ENCODE data around the gene LGR5.

LGR5 gene

GRCh38 chr12:71455028-71455737 lies 15.6 kb downstream of the LGR5 start:
- no peaks in the 10 kb centered on the region for H3K36me3 ChIP-seq (ENCODE audit: control insufficient read depth, insufficient read depth, low read length)
- H3K27ac ChIP-seq (ENCODE audit: low read depth, low read length, severe bottlenecking): no peak overlapping the region
- peaks cover under 1% of the 10 kb centered on the region for H3K4me1 ChIP-seq (ENCODE audit: control insufficient read depth, insufficient read depth, low read length, poor library complexity, severe bottlenecking)
- no peaks in the 10 kb centered on the region for H3K9me3 ChIP-seq (ENCODE audit: control insufficient read depth, low read length)
- H3K4me3 ChIP-seq (ENCODE audit: extremely low read depth, insufficient read depth, low read length, poor library complexity, severe bottlenecking): no peak overlapping the region
- WGBS, 2 experiments (ENCODE audit: insufficient coverage in 2 of 2): 80% methylated on average over 1 of the region's 3 CpGs; no CpG with 5 or more reads in 1 of the 2 experiments

GRCh38 chr12:71456316-71456715 lies 16.7 kb downstream of the LGR5 start:
- WGBS, 2 experiments (ENCODE audit: insufficient coverage in 2 of 2): 75% methylated on average over 1 of the region's 2 CpGs; no CpG with 5 or more reads in 1 of the 2 experiments
- Histone ChIP-seq H3K4me1 (ENCODE audit: control insufficient read depth, insufficient read depth, low read length, poor library complexity, severe bottlenecking) (peaks cover 6% of the 10 kb centered on the region), H3K27ac (ENCODE audit: low read depth, low read length, severe bottlenecking) (no peak overlapping the region)

GRCh38 chr12:71456990-71457389 lies 17.4 kb downstream of the LGR5 start:
- Histone ChIP-seq H3K36me3 (ENCODE audit: control insufficient read depth, insufficient read depth, low read length) (no peaks in the 10 kb centered on the region), H3K9me3 (ENCODE audit: control insufficient read depth, low read length) (no peaks in the 10 kb centered on the region), H3K4me3 (ENCODE audit: extremely low read depth, insufficient read depth, low read length, poor library complexity, severe bottlenecking) (no peak overlapping the region), H3K27ac (ENCODE audit: low read depth, low read length, severe bottlenecking) (no peak overlapping the region), H3K4me1 (ENCODE audit: control insufficient read depth, insufficient read depth, low read length, poor library complexity, severe bottlenecking) (peaks cover 6% of the 10 kb centered on the region)
- WGBS, 2 experiments (ENCODE audit: insufficient coverage in 2 of 2): no CpG with 5 or more reads among the region's 4 CpGs

More at GRCh38 chr12:71456316-71456715, 16.7 kb downstream of the LGR5 start:
- H3K36me3 ChIP-seq (ENCODE audit: control insufficient read depth, insufficient read depth, low read length): no peaks in the 10 kb centered on the region
- H3K9me3 ChIP-seq (ENCODE audit: control insufficient read depth, low read length): no peaks in the 10 kb centered on the region
- H3K4me3 ChIP-seq (ENCODE audit: extremely low read depth, insufficient read depth, low read length, poor library complexity, severe bottlenecking): no peak overlapping the region

GRCh38 chr12:71460318-71460717 lies 20.7 kb downstream of the LGR5 start:
- Histone ChIP-seq H3K36me3 (ENCODE audit: control insufficient read depth, insufficient read depth, low read length) (no peaks in the 10 kb centered on the region), H3K9me3 (ENCODE audit: control insufficient read depth, low read length) (no peaks in the 10 kb centered on the region), H3K4me3 (ENCODE audit: extremely low read depth, insufficient read depth, low read length, poor library complexity, severe bottlenecking) (no peak overlapping the region), H3K4me1 (ENCODE audit: control insufficient read depth, insufficient read depth, low read length, poor library complexity, severe bottlenecking) (peaks cover 6% of the 10 kb centered on the region), H3K27ac (ENCODE audit: low read depth, low read length, severe bottlenecking) (no peak overlapping the region)
- WGBS, 2 experiments (ENCODE audit: insufficient coverage in 2 of 2): 93 to 95% methylated on average over 2 to 3 of the region's 4 CpGs

- WGBS, 2 experiments (ENCODE audit: insufficient coverage in 2 of 2): no CpG with 5 or more reads among the region's 1 CpG
- Histone ChIP-seq H3K36me3 (ENCODE audit: control insufficient read depth, insufficient read depth, low read length) (no peaks in the 10 kb centered on the region), H3K4me3 (ENCODE audit: extremely low read depth, insufficient read depth, low read length, poor library complexity, severe bottlenecking) (no peak overlapping the region), H3K27ac (ENCODE audit: low read depth, low read length, severe bottlenecking) (no peak overlapping the region), H3K9me3 (ENCODE audit: control insufficient read depth, low read length) (no peaks in the 10 kb centered on the region), H3K4me1 (ENCODE audit: control insufficient read depth, insufficient read depth, low read length, poor library complexity, severe bottlenecking) (peaks cover 6% of the 10 kb centered on the region)
These were observed 21.4 kb downstream of the LGR5 start for GRCh38 chr12:71460850-71461609.

GRCh38 chr12:71461787-71462328 lies 22.3 kb downstream of the LGR5 start:
- Histone ChIP-seq H3K36me3 (ENCODE audit: control insufficient read depth, insufficient read depth, low read length) (no peaks in the 10 kb centered on the region), H3K9me3 (ENCODE audit: control insufficient read depth, low read length) (no peaks in the 10 kb centered on the region), H3K4me1 (ENCODE audit: control insufficient read depth, insufficient read depth, low read length, poor library complexity, severe bottlenecking) (peaks cover 6% of the 10 kb centered on the region), H3K27ac (ENCODE audit: low read depth, low read length, severe bottlenecking) (no peak overlapping the region), H3K4me3 (ENCODE audit: extremely low read depth, insufficient read depth, low read length, poor library complexity, severe bottlenecking) (no peak overlapping the region)
- 71% methylated on average over 1 of the region's 2 CpGs; no CpG with 5 or more reads in 1 of the 2 experiments for WGBS, 2 experiments (ENCODE audit: insufficient coverage in 2 of 2)

- Histone ChIP-seq H3K9me3 (ENCODE audit: control insufficient read depth, low read length) (no peaks in the 10 kb centered on the region), H3K27ac (ENCODE audit: low read depth, low read length, severe bottlenecking) (no peak overlapping the region), H3K4me3 (ENCODE audit: extremely low read depth, insufficient read depth, low read length, poor library complexity, severe bottlenecking) (no peak overlapping the region), H3K4me1 (ENCODE audit: control insufficient read depth, insufficient read depth, low read length, poor library complexity, severe bottlenecking) (peaks cover 3% of the 10 kb centered on the region), H3K36me3 (ENCODE audit: control insufficient read depth, insufficient read depth, low read length) (no peaks in the 10 kb centered on the region)
These were observed 26.2 kb downstream of the LGR5 start for GRCh38 chr12:71465796-71466195.

- Histone ChIP-seq H3K9me3 (ENCODE audit: control insufficient read depth, low read length) (no peaks in the 10 kb centered on the region), H3K4me1 (ENCODE audit: control insufficient read depth, insufficient read depth, low read length, poor library complexity, severe bottlenecking) (peaks cover 3% of the 10 kb centered on the region), H3K36me3 (ENCODE audit: control insufficient read depth, insufficient read depth, low read length) (no peaks in the 10 kb centered on the region), H3K4me3 (ENCODE audit: extremely low read depth, insufficient read depth, low read length, poor library complexity, severe bottlenecking) (no peak overlapping the region), H3K27ac (ENCODE audit: low read depth, low read length, severe bottlenecking) (peak overlapping the region; percentile 11)
- 65 to 69% methylated on average over 7 to 9 of the region's 15 CpGs for WGBS, 2 experiments (ENCODE audit: insufficient coverage in 2 of 2)
These were observed 29.7 kb downstream of the LGR5 start for GRCh38 chr12:71469258-71469750.

- Histone ChIP-seq H3K36me3 (ENCODE audit: control insufficient read depth, insufficient read depth, low read length) (no peaks in the 10 kb centered on the region), H3K9me3 (ENCODE audit: control insufficient read depth, low read length) (no peaks in the 10 kb centered on the region), H3K4me1 (ENCODE audit: control insufficient read depth, insufficient read depth, low read length, poor library complexity, severe bottlenecking) (peaks cover 16% of the 10 kb centered on the region), H3K4me3 (ENCODE audit: extremely low read depth, insufficient read depth, low read length, poor library complexity, severe bottlenecking) (no peak overlapping the region), H3K27ac (ENCODE audit: low read depth, low read length, severe bottlenecking) (no peak overlapping the region)
- 71% methylated on average over 2 of the region's 2 CpGs; no CpG with 5 or more reads in 1 of the 2 experiments for WGBS, 2 experiments (ENCODE audit: insufficient coverage in 2 of 2)
These were observed 32.9 kb downstream of the LGR5 start for GRCh38 chr12:71472441-71472911.

GRCh38 chr12:71474791-71475190 lies 35.2 kb downstream of the LGR5 start:
- H3K27ac ChIP-seq (ENCODE audit: low read depth, low read length, severe bottlenecking): no peak overlapping the region
- peaks cover 13% of the 10 kb centered on the region for H3K4me1 ChIP-seq (ENCODE audit: control insufficient read depth, insufficient read depth, low read length, poor library complexity, severe bottlenecking)
- no peaks in the 10 kb centered on the region for H3K36me3 ChIP-seq (ENCODE audit: control insufficient read depth, insufficient read depth, low read length)
- no peaks in the 10 kb centered on the region for H3K9me3 ChIP-seq (ENCODE audit: control insufficient read depth, low read length)
- H3K4me3 ChIP-seq (ENCODE audit: extremely low read depth, insufficient read depth, low read length, poor library complexity, severe bottlenecking): no peak overlapping the region
- 60 to 83% methylated on average over 1 of the region's 2 CpGs for WGBS, 2 experiments (ENCODE audit: insufficient coverage in 2 of 2)

Measured in mesodermal cell (in vitro differentiated cells).